Stimulated activated CD4-positive, alpha-beta T cell treated with anti-CD3 and anti-CD28 coated beads, Interleukin-2, amount 100 ng/mL, for 24 hours (primary cell): ENCODE measurements around the gene ZC3H4.
"Not testable (repeated sequence)": the region's sequence is repeated elsewhere in the genome, so short reads cannot be mapped to it uniquely, and the experiment has no call there.

Experiments
- DNase-seq, 2 donors: peaks; one replicate each; pipeline ENCODE4 v3.0.0-alpha.2; 2020

Gene ZC3H4

DNA sequence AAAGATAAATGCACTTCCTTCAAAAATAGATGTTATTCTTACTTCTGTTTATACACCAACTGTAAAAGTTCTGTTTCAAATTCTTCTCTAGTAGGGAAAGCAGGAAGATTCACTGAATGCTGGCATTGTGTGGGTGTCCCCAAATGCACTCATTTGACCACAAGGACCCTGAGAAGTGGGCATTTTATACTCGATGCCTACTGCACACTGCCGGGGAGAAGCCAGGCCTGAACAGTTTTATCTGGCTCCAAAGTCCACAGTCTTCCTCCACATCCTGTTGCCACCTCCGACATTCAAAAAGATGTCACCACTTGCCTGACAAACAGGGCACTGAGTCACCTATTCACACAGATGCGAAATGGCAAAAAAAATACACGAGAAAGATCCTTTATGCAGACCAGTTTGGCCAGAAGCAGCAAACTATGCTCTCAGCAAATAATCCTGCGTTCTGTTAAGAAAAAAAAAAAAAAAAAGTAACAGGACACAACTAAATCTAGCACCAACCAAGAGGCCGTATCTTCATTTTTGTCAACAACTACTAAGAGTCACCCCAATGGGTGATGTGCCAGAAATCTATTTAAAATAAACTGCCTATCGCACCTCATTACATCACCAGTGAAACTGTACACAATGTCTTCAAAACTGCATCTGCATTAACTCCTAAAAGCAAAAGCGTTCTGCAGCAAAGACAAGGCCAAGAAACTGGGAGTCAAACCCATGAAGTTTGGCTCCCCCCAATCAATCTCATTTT, 6.2 kb downstream of the ZC3H4 start:
- DNase-seq, result peak in 1 of 2 donors; percentile 20

DNA sequence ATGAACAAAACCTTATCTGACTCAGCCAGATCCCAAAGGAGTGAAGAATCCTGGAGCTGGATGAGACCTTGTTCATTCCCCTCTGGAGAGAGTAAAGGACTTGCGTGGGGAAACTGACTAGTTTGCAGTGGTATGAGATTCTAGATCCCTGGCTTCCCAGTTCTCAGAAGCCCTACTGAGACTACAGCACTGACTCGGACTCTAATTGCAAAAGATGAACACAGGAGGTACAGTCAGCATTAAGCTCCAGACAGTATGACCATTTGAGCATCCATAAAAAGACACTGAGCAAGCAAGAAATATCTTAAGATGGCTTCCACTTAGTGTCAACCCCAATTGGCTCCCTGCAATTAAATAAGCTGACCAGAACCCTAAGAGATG, 6.8 kb downstream of the ZC3H4 start:
- DNase-seq, result no peak

DNA sequence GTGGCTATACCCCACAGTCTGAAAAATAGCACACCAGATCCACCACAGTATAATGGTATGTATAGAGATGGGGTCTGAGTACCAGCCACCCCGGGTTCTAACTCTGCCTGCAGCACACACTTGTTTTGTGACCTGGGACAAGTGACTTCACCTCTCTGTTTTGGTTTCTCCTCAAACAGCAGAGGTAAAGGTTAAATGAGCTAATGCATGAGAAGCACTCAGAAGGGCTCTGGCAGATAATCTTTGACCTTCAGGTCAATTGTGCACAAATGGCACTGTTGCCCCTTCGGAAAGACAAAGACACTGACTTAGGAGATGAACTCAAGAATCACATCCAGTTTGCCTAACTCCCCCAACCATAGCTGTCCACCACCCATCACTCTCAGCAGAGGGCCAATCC, 7.7 kb downstream of the ZC3H4 start:
- no peak for DNase-seq

GRCh38 chr19:47104680-47105079, 8.9 kb downstream of the ZC3H4 start:
- no peak for DNase-seq

GRCh38 chr19:47102346-47103060, 11.1 kb downstream of the ZC3H4 start:
- DNase-seq, result no peak

DNA sequence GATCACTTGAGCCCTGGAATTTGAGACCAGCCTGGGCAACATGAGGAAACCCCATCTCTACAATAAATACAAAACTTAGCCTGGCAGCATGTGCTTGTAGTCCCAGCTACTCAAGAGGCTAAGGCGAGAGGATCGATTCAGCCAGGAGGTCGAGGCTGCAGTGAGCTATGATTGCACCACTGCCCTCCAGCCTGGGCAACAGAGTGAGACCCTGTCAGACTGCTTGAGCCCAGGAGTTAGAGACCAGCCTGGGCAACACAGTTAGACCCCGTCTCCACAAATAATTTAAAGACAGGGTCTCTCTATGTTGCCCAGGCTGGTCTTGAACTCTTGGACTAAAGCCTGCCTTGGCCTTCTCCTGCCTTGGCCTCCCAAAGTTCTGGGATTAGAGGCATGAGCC, 12.5 kb downstream of the ZC3H4 start:
- DNase-seq, result not testable (repeated sequence)

GRCh38 chr19:47100290-47100689, 13.3 kb downstream of the ZC3H4 start:
- DNase-seq, result no peak

DNA sequence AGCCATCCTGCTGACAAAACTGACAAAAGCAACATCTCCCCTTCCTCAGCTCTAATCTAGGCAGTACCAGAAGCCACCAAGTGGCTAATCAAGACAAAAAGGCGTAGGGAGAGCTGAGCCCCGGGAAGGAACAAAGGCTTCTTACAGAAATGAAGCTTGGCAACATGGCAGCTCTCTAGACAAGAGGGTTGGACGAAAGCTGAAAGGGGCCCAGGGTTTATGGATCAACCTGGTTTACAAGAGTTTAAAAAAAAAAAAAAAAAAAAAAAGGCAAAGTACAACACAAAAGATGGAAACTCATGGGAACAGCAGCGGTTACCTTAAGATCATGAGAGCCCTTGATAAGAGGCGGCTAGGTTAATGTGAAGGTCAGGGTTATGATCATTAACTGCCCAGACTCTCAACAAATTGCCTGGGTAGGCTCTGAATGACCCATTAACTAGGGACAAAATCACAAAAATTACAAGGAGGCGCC, 14.0 kb downstream of the ZC3H4 start:
- no peak for DNase-seq

GRCh38 chr19:47098608-47099007, 15.0 kb downstream of the ZC3H4 start:
- no peak for DNase-seq

GRCh38 chr19:47097396-47098201, 16.0 kb downstream of the ZC3H4 start:
- no peak for DNase-seq

GRCh38 chr19:47096721-47097120, 16.9 kb downstream of the ZC3H4 start:
- DNase-seq, result no peak

GRCh38 chr19:47096100-47096704, 17.4 kb downstream of the ZC3H4 start:
- DNase-seq, result no peak

DNA sequence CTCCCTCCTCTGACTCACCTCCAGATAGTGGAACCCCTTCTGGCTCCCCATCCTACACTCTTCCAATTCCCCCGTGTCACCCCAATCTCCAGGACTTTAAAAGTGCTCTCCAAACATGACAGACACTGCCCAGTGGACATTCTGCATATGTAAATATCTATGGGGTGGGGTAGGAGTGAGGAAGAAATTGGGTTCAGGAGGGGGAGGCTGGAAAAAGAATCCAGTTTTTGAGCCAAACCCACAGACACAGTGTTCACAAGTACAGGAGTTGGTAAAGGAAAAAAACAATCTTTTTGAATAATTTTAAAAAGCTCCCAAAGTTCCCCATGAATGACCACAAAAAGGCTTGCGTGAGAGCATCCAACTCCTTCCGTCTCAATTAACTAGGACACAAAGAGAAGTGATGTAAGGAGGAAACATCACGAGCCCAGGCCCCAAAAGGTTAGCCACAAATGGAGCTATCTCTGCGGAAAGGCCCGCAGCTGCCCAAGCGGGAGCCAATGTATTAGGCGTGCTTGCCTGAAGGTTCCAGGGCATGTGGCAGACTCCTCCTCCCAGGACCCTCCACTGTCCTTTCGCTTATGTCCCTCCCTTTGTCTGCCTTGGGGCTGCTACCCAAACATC, 18.0 kb downstream of the ZC3H4 start:
- no peak for DNase-seq

DNA sequence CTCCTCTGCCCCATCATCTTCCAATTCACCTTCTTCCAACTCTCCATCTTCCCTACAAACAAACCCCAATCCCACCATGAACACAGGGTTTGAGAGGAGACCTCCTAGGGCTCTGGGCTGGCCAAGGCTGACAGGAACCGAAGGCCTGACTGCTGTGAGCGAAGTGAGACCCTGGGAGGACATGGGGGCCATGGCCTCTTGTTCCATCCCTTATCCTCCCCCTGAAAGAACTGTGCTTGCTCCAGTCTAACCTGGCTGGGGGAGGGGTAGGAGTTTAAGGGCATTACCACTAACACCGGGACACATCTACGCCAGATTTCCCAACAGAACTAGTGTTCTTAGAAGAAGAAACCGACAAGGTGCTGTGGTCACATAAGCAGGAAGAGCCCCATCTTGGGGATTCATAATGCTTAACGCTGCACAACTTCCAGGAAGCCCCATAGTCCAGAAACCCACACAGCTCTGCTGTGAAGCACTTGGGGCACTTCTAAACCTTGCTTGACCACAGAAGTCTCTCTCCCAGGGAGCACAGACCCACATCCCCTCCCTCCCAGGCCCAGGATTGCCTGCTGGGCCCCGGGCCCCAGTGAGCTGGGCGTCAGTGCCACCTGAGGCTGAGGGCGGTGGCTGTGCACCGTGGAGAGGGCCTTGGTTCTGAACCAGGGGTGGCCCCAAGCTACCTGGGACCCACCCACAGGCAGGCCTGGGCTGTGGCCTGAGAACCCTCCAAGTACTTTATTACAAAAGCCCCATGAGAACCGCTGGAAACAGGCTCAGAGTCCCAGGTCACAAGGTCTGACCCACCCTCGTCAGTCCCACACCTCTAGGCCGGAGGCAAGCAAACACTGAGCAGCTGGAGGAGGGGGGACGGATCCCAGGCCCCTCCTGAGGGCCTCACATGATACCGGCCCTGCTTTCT, 18.8 kb downstream of the ZC3H4 start:
- peak; percentile 39 to 41 for DNase-seq

DNA sequence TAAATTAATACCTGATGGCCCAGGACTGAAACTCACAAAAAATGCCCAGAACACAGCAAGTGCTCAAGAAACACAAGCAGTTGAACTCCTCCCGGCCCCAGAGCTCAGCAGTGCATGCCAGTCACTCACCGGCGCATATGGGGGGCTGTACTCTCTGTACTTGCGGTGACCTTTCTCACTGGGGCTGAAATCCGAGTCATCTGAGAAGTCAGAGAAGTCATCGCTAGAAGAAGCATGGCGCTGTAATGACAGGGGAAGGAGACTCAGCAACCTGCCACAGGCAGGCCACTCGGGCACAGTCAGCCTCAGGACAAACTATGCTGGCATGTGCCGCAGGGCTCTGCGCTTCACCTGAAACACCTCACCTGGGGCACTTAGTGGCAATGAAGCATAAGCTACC, 19.7 kb downstream of the ZC3H4 start:
- peak; percentile 21 to 36 for DNase-seq

- no peak for DNase-seq
Observed at GRCh38 chr19:47093254-47093653, 20.3 kb downstream of the ZC3H4 start.

- DNase-seq, result no peak
Observed at GRCh38 chr19:47089767-47090350, 23.7 kb downstream of the ZC3H4 start.

- DNase-seq, result no peak
Observed at GRCh38 chr19:47086280-47086679, 27.3 kb downstream of the ZC3H4 start.

DNA sequence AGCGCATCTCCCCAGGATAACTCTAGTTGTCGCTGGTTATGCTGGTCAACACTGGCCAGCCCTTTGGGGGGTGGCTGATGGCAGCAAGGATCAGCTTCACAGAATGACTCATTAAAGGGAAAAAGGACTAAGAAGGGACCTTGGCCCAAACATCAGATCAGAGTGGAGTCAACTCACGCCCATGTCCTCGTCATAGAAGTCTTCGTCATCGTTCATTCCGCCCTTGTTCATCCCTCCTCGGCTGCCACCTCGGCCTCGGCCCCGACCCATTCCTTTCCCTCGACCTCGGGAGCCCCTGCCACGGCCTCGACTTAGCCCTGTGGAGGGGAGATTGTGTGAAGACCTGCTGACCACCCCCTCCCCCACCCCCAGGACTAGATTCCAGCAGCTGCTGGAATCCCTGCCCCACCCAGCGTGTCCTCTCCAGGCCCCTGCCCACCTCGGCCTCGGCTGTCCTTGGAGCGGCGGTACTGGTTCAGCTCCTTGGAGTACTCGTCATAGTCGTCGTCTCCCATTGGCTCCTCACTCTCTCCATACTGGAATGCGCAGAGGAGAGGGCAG, 28.6 kb downstream of the ZC3H4 start:
- DNase-seq, result no peak

DNA sequence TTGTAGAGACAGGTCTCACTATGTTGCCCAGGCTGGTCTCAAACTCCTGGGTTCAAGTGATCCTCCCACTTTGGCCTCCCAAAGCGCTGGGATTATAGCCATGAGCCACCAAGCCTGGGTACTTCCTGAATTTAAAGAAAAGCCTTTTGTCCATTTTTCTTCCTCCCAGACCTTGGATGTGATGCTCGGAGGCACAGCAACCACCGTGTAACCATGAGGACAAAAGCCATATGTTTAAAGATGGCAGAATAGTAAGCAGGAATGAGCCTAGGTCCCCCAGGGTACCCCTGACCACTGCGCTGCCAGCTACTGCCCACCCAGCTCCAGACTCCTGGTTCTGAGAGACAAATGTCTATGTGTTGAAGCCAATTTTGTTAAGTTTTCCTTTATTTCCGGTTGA, 31.1 kb downstream of the ZC3H4 start:
- DNase-seq, result no peak

DNA sequence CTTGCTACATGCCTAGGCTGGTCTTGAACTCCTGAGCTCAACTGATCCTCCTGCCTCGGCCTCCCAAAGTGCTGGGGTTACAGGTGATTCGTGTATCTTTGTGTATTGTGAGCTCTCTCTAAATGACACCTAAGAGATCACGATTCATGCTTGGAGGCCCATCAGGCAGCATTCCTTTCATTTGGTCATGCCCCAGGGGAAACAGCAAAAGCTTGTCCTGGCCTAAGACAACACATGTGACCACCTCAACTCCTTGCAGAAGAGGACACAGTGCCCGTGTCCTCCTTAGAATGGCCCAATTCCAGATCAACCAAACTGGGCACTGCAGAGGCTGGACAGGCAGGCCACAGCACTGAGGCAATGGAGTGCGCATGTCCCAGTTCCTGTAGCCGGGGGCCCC, 32.5 kb downstream of the ZC3H4 start:
- no peak for DNase-seq
